ENCODE data around the gene ACTRT2.

Gene ACTRT2

DNA sequence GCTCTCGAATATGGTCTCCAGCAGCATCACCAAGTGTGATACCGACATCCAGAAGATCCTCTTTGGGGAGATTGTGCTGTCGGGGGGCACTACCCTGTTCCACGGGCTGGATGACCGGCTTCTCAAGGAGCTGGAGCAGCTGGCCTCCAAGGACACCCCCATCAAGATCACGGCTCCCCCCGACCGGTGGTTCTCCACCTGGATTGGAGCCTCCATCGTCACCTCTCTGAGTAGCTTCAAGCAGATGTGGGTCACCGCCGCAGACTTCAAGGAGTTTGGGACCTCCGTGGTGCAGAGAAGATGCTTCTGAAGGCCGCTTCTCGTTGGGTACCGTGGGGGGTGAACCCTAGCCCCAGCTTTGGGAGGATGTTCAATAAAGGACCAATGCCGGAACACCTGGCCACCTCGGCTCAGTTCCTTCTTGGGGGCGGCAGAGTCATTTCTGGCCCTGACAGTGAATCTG, 1.3 kb downstream of the ACTRT2 start:
- Histone ChIP-seq H3K9ac (no peak overlapping the region), H3K9me3 (replicated peaks in 1 of 11) (peaks cover 0 to 8% (median 0%) of the 10 kb centered on the region in 11 experiments; a peak in 1 of 22 replicates), H3K4me3 (no peak overlapping the region), H3K36me3 (no peaks in the 10 kb centered on the region), H3K27me3 (peaks cover 6 to 31% (median 14%) of the 10 kb centered on the region in 11 experiments; a peak in 21 of 22 replicates), H3K4me2 (no peak overlapping the region), H3K27ac (no peak overlapping the region), H4K20me1 (peaks cover 0 to 17% (median 0%) of the 10 kb centered on the region in 11 experiments; a peak in 7 of 22 replicates), H3K4me1 (no peaks in the 10 kb centered on the region)
- no peak for TF ChIP-seq Cebpa-rat (IDR thresholded peaks at IDR 0.05)

DNA sequence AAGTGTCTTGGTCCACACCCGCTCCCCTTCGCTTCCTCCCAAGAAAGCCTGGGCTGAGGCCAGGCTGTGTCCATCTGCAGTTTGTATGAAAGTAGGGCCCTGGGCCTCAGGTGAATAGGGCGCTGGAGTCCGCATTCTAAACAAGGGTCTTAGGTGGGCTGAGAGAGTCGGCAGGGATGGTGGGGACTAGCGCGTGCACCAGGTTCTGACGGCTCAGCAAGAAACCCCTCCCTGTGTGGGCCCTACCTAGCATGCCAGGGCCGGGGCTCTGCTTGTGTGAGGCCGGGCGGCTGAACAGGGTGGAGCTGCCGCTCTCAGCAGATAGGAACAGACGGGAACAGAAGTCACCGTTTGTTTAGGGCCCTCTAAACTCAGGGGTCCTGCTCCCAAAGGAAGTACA, 1.7 kb downstream of the ACTRT2 start:
- TF ChIP-seq Cebpa-rat (IDR thresholded peaks at IDR 0.05) = no peak

DNA sequence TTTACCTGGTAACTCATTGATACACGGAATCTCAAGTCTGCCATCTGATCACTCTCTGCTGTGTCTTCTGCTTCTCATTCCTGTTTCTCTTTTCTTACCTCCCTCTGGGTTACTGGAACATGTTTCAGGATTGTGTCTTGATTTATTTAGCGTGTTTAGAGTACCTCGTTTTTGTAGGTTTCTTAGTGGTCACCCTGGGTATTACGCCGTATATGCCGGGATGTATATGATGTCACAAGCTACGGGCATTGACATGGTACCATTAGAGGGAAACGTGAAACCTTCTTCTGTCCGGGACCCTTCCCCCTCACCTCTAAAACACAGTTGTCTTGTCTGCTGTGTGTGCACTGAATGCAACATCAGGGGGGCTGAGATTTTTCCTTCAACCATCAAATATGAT, 2.8 kb downstream of the ACTRT2 start:
- Histone ChIP-seq H3K9me3 (replicated peaks in 1 of 11) (peaks cover 0 to 8% (median 0%) of the 10 kb centered on the region in 11 experiments; a peak in 1 of 22 replicates), H3K36me3 (no peaks in the 10 kb centered on the region), H3K4me1 (peaks cover 0 to 9% (median 7%) of the 10 kb centered on the region in 10 experiments; a peak in 9 of 20 replicates), H4K20me1 (peaks cover 0 to 30% (median 7%) of the 10 kb centered on the region in 11 experiments; a peak in 11 of 22 replicates), H3K9ac (no peak overlapping the region), H3K27me3 (peaks cover 21 to 39% (median 27%) of the 10 kb centered on the region in 11 experiments), H3K4me2 (no peak overlapping the region), H3K27ac (no peak overlapping the region), H3K4me3 (no peak overlapping the region)
- no peak for TF ChIP-seq Cebpa-rat (IDR thresholded peaks at IDR 0.05)

More for the DNA sequence above, 1.7 kb downstream of the ACTRT2 start:
- no peak overlapping the region for H3K27ac ChIP-seq
- no peaks in the 10 kb centered on the region; a peak in 1 of 20 replicates for H3K4me1 ChIP-seq
- peaks cover 0 to 8% (median 0%) of the 10 kb centered on the region in 11 experiments; a peak in 1 of 22 replicates for H3K9me3 ChIP-seq (replicated peaks in 1 of 11)
- H3K9ac ChIP-seq = no peak overlapping the region
- no peak overlapping the region for H3K4me3 ChIP-seq
- H3K4me2 ChIP-seq = no peak overlapping the region
- no peaks in the 10 kb centered on the region for H3K36me3 ChIP-seq
- H3K27me3 ChIP-seq = peaks cover 11 to 31% (median 17%) of the 10 kb centered on the region in 11 experiments
- H4K20me1 ChIP-seq = peaks cover 0 to 20% (median 0%) of the 10 kb centered on the region in 11 experiments; a peak in 7 of 22 replicates

DNA sequence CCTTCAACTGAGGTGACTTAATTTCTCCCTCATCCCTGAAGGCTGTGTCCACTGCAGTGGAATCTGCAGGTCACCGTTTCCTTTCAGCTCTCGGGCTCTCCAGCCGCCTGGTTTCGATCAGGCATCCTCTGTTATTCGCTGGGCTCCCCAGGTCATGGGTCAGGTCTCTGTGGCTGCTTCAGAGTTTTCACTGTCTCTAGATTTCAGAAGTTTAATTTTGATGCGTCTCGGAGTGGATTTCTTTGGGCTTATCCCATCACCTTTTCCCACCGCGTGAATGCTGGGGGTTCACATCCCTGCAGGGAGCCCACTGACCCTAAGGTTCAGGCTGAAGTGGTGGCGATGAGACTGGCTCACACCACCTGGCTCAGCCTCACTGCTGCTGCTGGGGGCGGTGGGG, 3.3 kb downstream of the ACTRT2 start:
- Histone ChIP-seq H4K20me1 (peaks cover 0 to 34% (median 13%) of the 10 kb centered on the region in 11 experiments; a peak in 13 of 22 replicates), H3K27me3 (peaks cover 27 to 44% (median 33%) of the 10 kb centered on the region in 11 experiments)
- no peak for TF ChIP-seq Cebpa-rat (IDR thresholded peaks at IDR 0.05)

DNA sequence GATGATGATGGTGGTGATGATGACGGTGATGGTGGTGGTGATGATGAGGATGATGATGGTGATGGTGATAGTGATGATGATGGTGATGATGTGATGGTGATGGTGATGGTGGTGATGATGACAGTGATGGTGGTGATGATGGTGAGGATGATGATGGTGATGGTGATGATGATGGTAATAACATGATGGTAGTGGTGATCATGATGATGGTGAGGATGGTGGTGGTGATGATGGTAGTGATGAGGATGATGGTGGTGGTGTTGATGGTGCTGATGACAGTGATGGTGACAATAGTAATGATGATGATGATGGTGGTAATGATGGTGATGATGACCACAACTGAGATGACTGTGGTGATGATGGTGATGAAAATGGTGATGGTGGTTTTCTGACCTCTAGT, 4.9 kb downstream of the ACTRT2 start:
- Histone ChIP-seq H3K4me2 (no peak overlapping the region), H3K27me3 (peaks cover 41 to 60% (median 48%) of the 10 kb centered on the region in 11 experiments), H3K9ac (no peak overlapping the region), H3K4me1 (peaks cover 0 to 14% (median 13%) of the 10 kb centered on the region in 10 experiments; a peak in 9 of 20 replicates), H4K20me1 (peaks cover 0 to 42% (median 23%) of the 10 kb centered on the region in 11 experiments; a peak in 13 of 22 replicates), H3K4me3 (no peak overlapping the region), H3K9me3 (replicated peaks in 1 of 11) (peaks cover 0 to 8% (median 0%) of the 10 kb centered on the region in 11 experiments; a peak in 1 of 22 replicates), H3K36me3 (no peaks in the 10 kb centered on the region), H3K27ac (no peak overlapping the region)
- TF ChIP-seq Cebpa-rat (IDR thresholded peaks at IDR 0.05) = no peak

More for the DNA sequence above, 3.3 kb downstream of the ACTRT2 start:
- no peak overlapping the region for H3K9ac ChIP-seq
- no peak overlapping the region for H3K4me3 ChIP-seq
- peaks cover 0 to 14% (median 13%) of the 10 kb centered on the region in 10 experiments; a peak in 9 of 20 replicates for H3K4me1 ChIP-seq
- H3K27ac ChIP-seq = no peak overlapping the region
- H3K9me3 ChIP-seq (replicated peaks in 1 of 11) = peaks cover 0 to 8% (median 0%) of the 10 kb centered on the region in 11 experiments; a peak in 1 of 22 replicates
- H3K36me3 ChIP-seq = no peaks in the 10 kb centered on the region
- no peak overlapping the region for H3K4me2 ChIP-seq

DNA sequence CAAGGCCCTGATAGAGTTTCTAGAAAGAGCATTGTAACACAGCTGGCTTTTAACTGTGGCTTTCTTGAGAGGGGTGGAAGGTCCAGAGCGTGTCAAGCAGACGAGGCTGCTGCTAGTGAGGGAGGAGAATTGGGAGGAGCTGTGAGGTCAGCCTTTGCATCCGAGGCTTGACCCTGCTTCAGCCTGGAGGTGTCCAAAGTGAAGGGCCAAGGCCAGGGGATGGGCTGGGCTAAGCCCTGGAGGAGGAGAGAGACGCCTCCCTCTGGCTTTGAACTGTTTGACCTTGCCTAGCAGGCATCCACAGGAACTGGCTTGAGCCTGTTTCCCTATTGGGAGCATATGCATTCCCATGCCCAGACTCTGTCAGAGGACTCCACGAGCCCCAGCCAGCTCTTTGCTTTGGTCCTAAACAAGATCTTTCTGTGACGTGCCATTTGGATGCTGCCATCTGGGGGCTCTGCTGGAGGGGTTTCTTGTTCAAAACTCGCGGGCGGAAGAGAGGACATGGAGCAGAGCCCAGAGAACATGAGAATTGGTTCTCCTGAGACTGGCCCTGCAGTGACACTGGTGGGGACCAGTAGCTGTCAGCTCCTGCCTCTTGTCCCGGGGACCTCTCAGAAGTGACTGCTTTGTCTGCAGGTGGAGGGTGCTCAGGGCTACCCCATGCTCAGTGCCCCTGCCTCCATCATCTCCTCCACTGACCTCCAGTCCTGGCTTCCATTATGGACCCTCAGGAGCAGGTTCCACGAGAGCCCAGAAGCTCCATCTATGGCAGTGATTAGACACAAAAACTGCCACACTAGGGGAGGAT, 5.5 kb downstream of the ACTRT2 start:
- H3K4me3 ChIP-seq = no peak overlapping the region

DNA sequence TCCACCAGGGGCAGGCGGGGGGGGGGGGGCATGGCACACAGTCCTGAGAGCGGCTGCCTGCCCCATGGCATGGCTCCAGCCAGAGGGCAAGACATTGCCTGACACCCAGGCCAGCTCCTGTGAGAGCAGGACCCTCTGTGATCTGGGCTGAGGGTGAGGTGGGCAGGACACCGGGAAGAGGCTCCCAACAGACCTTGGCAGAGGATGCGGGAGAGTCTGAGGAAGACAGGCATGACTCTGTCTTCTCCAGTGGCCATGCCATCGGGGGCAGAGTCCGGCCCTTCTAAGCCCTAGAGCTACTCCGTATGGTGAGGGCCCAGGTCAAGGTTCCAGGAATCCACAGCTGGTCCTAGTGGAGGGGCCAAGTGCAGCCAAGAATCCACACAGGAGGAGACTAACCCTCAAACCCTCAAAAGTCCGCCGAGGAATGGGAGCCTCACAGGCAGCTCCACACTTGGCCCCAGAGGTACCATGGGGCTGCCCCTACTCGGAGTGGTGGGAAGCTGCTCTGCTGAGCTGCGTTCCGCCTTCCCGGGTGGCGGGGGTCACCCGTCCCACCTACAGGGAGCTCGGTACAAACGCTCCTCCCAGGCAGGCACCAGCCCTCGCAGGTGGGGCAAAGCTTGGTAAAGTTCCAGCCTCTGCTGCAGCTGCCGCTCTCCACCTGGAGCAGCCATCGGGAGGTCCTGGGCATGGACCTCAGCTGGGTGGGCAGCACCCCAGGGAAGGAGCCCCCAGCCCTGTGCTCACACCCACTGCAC, 6.5 kb downstream of the ACTRT2 start:
- H3K27me3 ChIP-seq = peaks cover 48 to 69% (median 65%) of the 10 kb centered on the region in 11 experiments
- no peak for TF ChIP-seq Cebpa-rat (IDR thresholded peaks at IDR 0.05)

More for the DNA sequence above, 5.5 kb downstream of the ACTRT2 start:
- Histone ChIP-seq H3K27ac (no peak overlapping the region), H3K9me3 (replicated peaks in 1 of 11) (peaks cover 0 to 8% (median 0%) of the 10 kb centered on the region in 11 experiments; a peak in 1 of 22 replicates), H3K4me2 (no peak overlapping the region), H4K20me1 (peaks cover 0 to 42% (median 24%) of the 10 kb centered on the region in 11 experiments; a peak in 14 of 22 replicates), H3K27me3 (peaks cover 46 to 66% (median 55%) of the 10 kb centered on the region in 11 experiments), H3K4me1 (peaks cover 0 to 14% (median 13%) of the 10 kb centered on the region in 10 experiments; a peak in 9 of 20 replicates), H3K9ac (no peak overlapping the region), H3K36me3 (no peaks in the 10 kb centered on the region)
- no peak for TF ChIP-seq Cebpa-rat (IDR thresholded peaks at IDR 0.05)

DNA sequence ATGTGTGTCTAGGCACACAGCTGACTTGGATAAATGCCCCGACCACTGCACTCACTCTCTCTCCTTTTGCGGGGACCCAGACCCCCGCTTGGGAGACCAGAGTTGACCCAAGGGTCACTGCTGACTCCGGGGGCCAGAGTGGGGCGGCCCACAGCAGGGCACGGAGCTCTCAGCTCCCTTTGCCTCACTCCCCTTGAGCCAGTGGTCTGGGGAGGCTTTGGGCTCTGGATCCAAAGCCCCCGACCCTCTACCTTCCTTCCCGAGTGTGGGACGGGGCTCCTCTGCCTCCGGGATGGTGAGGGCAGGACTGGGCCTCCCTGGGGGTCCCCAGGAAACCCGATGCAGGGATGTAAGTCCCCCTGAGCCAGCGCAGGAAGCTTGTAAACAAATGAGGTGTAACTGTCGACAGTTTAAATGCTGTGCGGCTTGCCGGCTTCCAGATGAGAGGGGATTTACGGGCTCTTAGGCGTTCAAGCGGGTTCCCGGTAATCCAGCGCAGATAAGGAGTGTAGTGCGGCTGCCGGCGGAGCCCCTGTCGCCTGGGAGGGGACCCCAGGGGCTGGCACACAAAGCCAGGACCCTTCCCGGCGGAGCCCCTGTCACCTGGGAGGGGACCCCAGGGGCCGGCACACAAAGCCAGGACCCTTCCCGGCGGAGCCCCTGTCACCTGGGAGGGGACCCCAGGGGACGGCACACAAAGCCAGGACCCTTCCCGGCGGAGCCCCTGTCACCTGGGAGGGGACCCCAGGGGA, 7.4 kb downstream of the ACTRT2 start:
- Histone ChIP-seq H3K27me3 (peaks cover 48 to 78% (median 74%) of the 10 kb centered on the region in 11 experiments), H4K20me1 (peaks cover 0 to 55% (median 29%) of the 10 kb centered on the region in 11 experiments; a peak in 13 of 22 replicates), H3K4me1 (peaks cover 0 to 26% (median 25%) of the 10 kb centered on the region in 10 experiments; a peak in 16 of 20 replicates), H3K36me3 (no peaks in the 10 kb centered on the region), H3K9me3 (replicated peaks in 1 of 11) (peaks cover 0 to 8% (median 0%) of the 10 kb centered on the region in 11 experiments; a peak in 1 of 22 replicates), H3K9ac (no peak overlapping the region; a peak in 2 of 22 replicates), H3K4me3 (no peak overlapping the region; a peak in 1 of 20 replicates), H3K27ac (no peak overlapping the region), H3K4me2 (peak overlapping the region in 8 of 11 experiments; percentile 9 to 62 (median 50); a peak in 12 of 22 replicates)
- no peak for TF ChIP-seq Cebpa-rat (IDR thresholded peaks at IDR 0.05)

More for the DNA sequence above, 6.5 kb downstream of the ACTRT2 start:
- Histone ChIP-seq H3K4me1 (peaks cover 0 to 17% (median 16%) of the 10 kb centered on the region in 10 experiments; a peak in 13 of 20 replicates), H3K4me2 (peak overlapping the region in 2 of 11 experiments; percentile 56 to 62; a peak in 3 of 22 replicates), H3K27ac (no peak overlapping the region), H3K4me3 (no peak overlapping the region), H3K36me3 (no peaks in the 10 kb centered on the region), H4K20me1 (peaks cover 0 to 51% (median 29%) of the 10 kb centered on the region in 11 experiments; a peak in 13 of 22 replicates), H3K9ac (no peak overlapping the region), H3K9me3 (replicated peaks in 1 of 11) (peaks cover 0 to 8% (median 0%) of the 10 kb centered on the region in 11 experiments; a peak in 1 of 22 replicates)
